ENCODE measurements around the gene ERC2. TPM values are rescaled to one million over a fixed set of nuclear protein-coding genes. Genes with fewer than 3 reads are reported as not detected.

The ERC2 gene
- total and polyA plus RNA-seq, 2 of the 8 experiments (the other 6 are each of a cell fraction or from before 2014, with no cell fraction given), result 16.4 to 22.8 TPM

- TF ChIP-seq SIN3A (conservative IDR thresholded peaks at IDR 0.05 in 1 of 2, IDR thresholded peaks at IDR 0.05 in 1 of 2; ENCODE audit: low read depth in 1 of 2, low read length in 2 of 2) (peak in 1 of 2 experiments; percentile 35; a peak in 2 of 4 replicates), SIX5 (IDR thresholded peaks at IDR 0.05; ENCODE audit: low read depth, low read length) (no peak), HDAC6 (IDR thresholded peaks at IDR 0.05; ENCODE audit: low read depth, low read length) (no peak), BCL11A (IDR thresholded peaks at IDR 0.05; ENCODE audit: low read depth in 2 of 2, low read length in 2 of 2) (no peak), CHD2 (IDR thresholded peaks at IDR 0.05; ENCODE audit: low read length) (no peak), EZH2 (IDR thresholded peaks at IDR 0.05; ENCODE audit: low read depth, low read length, severe bottlenecking) (peak; percentile 8), KDM5A (IDR thresholded peaks at IDR 0.05; ENCODE audit: low read length) (no peak), KDM1A (IDR thresholded peaks at IDR 0.05; ENCODE audit: borderline replicate concordance, low read length) (no peak)
Measured at GRCh38 chr3:55486101-55486856, 982.0 kb downstream of the ERC2 start (continued).

All from H1 (cell line).